DOHH2 (cell line): ENCODE data around the gene RAB11B.

Source experiments
- CTCF ChIP-seq: fragments of 200-600 bp; sonication (generic); IDR thresholded peaks from one replicate; pipeline ENCODE4 v1.5.1; 2014; ENCODE audit warnings: antibody characterized with exemption, mild to moderate bottlenecking, low read depth, low read length; ENCODE audit not compliant: poor library complexity, severe bottlenecking
- EZH2phosphoT487 ChIP-seq: fragments of 200-600 bp; sonication (generic); IDR thresholded peaks from 2 replicates; pipeline ENCODE4 v1.6.1; 2017; ENCODE audit warnings: borderline replicate concordance, mild to moderate bottlenecking, antibody characterized with exemption, low read length, moderate library complexity, mixed read lengths

- TF ChIP-seq CTCF (no peak), EZH2phosphoT487 (no peak)
These were observed 28.0 kb upstream of the RAB11B start for GRCh38 chr19:8361921-8362793.
